Astrocyte of the hippocampus (primary cell): ENCODE results near the gene CEP350.

Experiments used
- DNase-seq: peaks from one replicate; pipeline ENCODE4 v3.0.0; 2011; ENCODE audit warnings: low read depth, low spot score

CEP350 gene

GRCh38 chr1:180155182-180155682 is 200.6 kb downstream of the CEP350 start:
- peak; percentile 47 for DNase-seq

GRCh38 chr1:180156201-180156600 is 201.6 kb downstream of the CEP350 start:
- no peak for DNase-seq

- DNase-seq, result peak; percentile 57
Measured at GRCh38 chr1:180156631-180157091, 202.1 kb downstream of the CEP350 start.

- DNase-seq, result peak; percentile 52
Measured at GRCh38 chr1:180157108-180157507, 202.5 kb downstream of the CEP350 start.

- DNase-seq, result no peak
Measured at GRCh38 chr1:180157576-180158057, 203.0 kb downstream of the CEP350 start.

GRCh38 chr1:180158149-180159147 is 203.8 kb downstream of the CEP350 start:
- no peak for DNase-seq

GRCh38 chr1:180160357-180160756 is 205.7 kb downstream of the CEP350 start:
- DNase-seq, result no peak

- no peak for DNase-seq
Measured at GRCh38 chr1:180163041-180163440, 208.4 kb downstream of the CEP350 start.
